ENCODE measurements around the gene EHD1. TPM values are rescaled to one million over a fixed set of nuclear protein-coding genes. Genes with fewer than 3 reads are reported as not detected.

EHD1 gene
- total RNA-seq, result 100 to 1,000 TPM; 187 to 195 TPM

GRCh38 chr11:64878494-64879243, at the start of gene EHD1:
TSS of gene EHD1 (minus strand) at chr11:64878621. CDS start at chr11:64878464, 157 bp downstream.
- DNase-seq, result peak; percentile 98
- Mint-ChIP-seq H3K27ac (peak within 1 kb of the TSS; percentile 96), H3K4me3 (peak within 1 kb of the TSS; percentile 100), H3K9me3 (no peaks in the 10 kb centered on the region), H3K27me3 (no peaks in the 10 kb centered on the region), H3K4me1 (peaks cover 56% of the 10 kb centered on the region), H3K36me3 (peaks cover 31% of the 10 kb centered on the region)
- ATAC-seq (ENCODE audit: low read depth), result peak; percentile 81
- POLR2A ChIA-PET, result interaction anchor here (0.8 to 24.3 kb wide), 8 partner anchors 9 to 132 kb away, joined by 3 to 782 read pairs (median 4); partner anchors contain the start of genes ATG2A, CDC42BPG and SF1

GRCh38 chr11:64926689-64927088, 48.3 kb upstream of the EHD1 start:
- no peaks in the 10 kb centered on the region for H3K27me3 Mint-ChIP-seq
- ATAC-seq (ENCODE audit: low read depth) (no peak), DNase-seq (no peak)
- H3K4me1 Mint-ChIP-seq, result peaks cover 11% of the 10 kb centered on the region
- H3K36me3 Mint-ChIP-seq, result peaks cover 7% of the 10 kb centered on the region
- no peaks in the 10 kb centered on the region for H3K9me3 Mint-ChIP-seq
- POLR2A ChIA-PET, result no interaction called here
- H3K27ac Mint-ChIP-seq, result no peak overlapping the region
- peak overlapping the region; percentile 22 for H3K4me3 Mint-ChIP-seq

- ATAC-seq (ENCODE audit: low read depth), result no peak
- Mint-ChIP-seq H3K36me3 (peaks cover 7% of the 10 kb centered on the region), H3K27ac (no peak overlapping the region), H3K4me3 (peak overlapping the region; percentile 97), H3K27me3 (no peaks in the 10 kb centered on the region), H3K9me3 (no peaks in the 10 kb centered on the region), H3K4me1 (peaks cover 11% of the 10 kb centered on the region)
- no peak for DNase-seq
- POLR2A ChIA-PET, result interaction anchor here (1.0 to 1.5 kb wide), 5 partner anchors 24 to 115 kb away, joined by 3 read pairs; partner anchors contain the start of genes ARL2, MAJIN, MEN1 and SAC3D1
These were observed 47.4 kb upstream of the EHD1 start for GRCh38 chr11:64925536-64926436.

GRCh38 chr11:64924910-64925284, 46.5 kb upstream of the EHD1 start:
- Mint-ChIP-seq H3K36me3 (peaks cover 7% of the 10 kb centered on the region), H3K27ac (peak overlapping the region; percentile 54), H3K4me1 (peaks cover 11% of the 10 kb centered on the region), H3K27me3 (no peaks in the 10 kb centered on the region), H3K9me3 (no peaks in the 10 kb centered on the region), H3K4me3 (peak overlapping the region; percentile 97)
- no peak for DNase-seq
- ATAC-seq (ENCODE audit: low read depth), result no peak
- POLR2A ChIA-PET, result interaction anchor here (0.5 to 1.8 kb wide), 16 partner anchors 10 to 256 kb away, joined by 3 to 10 read pairs (median 3); partner anchors contain the start of genes ARL2, BATF2, FAU and MAJIN

GRCh38 chr11:64923944-64924909, 45.8 kb upstream of the EHD1 start, which contains the start of gene PPP2R5B:
TSS of gene PPP2R5B (plus strand) at chr11:64924689. CDS start at chr11:64925735, 1,046 bp downstream.
- peaks cover 11% of the 10 kb centered on the region for H3K4me1 Mint-ChIP-seq
- no peaks in the 10 kb centered on the region for H3K27me3 Mint-ChIP-seq
- H3K27ac Mint-ChIP-seq, result peak within 1 kb of the TSS; percentile 100
- no peaks in the 10 kb centered on the region for H3K9me3 Mint-ChIP-seq
- H3K36me3 Mint-ChIP-seq, result peaks cover 4% of the 10 kb centered on the region
- DNase-seq, result peak; percentile 90
- H3K4me3 Mint-ChIP-seq, result peak within 1 kb of the TSS; percentile 97
- peak; percentile 93 for ATAC-seq (ENCODE audit: low read depth)
- POLR2A ChIA-PET, result interaction anchor here (0.5 to 1.8 kb wide), 21 partner anchors 9 to 974 kb away, joined by 3 to 10 read pairs (median 3); partner anchors contain the start of genes ARL2, BATF2, FAU and MAJIN

- Mint-ChIP-seq H3K27me3 (no peaks in the 10 kb centered on the region), H3K4me3 (no peak overlapping the region), H3K4me1 (peaks cover 11% of the 10 kb centered on the region), H3K9me3 (no peaks in the 10 kb centered on the region), H3K36me3 (peaks cover 4% of the 10 kb centered on the region), H3K27ac (peak overlapping the region; percentile 34)
- POLR2A ChIA-PET, result interaction anchor here (1.2 to 1.8 kb wide), 4 partner anchors 75 to 199 kb away, joined by 3 to 10 read pairs (median 5); partner anchors contain the start of genes BATF2, FAU and MRPL49
- ATAC-seq (ENCODE audit: low read depth) (no peak), DNase-seq (no peak)
These were observed 44.8 kb upstream of the EHD1 start for GRCh38 chr11:64923151-64923661.

GRCh38 chr11:64921384-64921783, 43.0 kb upstream of the EHD1 start:
- H3K36me3 Mint-ChIP-seq, result no peaks in the 10 kb centered on the region
- POLR2A ChIA-PET, result no interaction called here
- H3K4me1 Mint-ChIP-seq, result peaks cover 19% of the 10 kb centered on the region
- H3K9me3 Mint-ChIP-seq, result no peaks in the 10 kb centered on the region
- no peak overlapping the region for H3K4me3 Mint-ChIP-seq
- no peaks in the 10 kb centered on the region for H3K27me3 Mint-ChIP-seq
- no peak overlapping the region for H3K27ac Mint-ChIP-seq
- ATAC-seq (ENCODE audit: low read depth) (no peak), DNase-seq (no peak)

- ATAC-seq (ENCODE audit: low read depth), result no peak
- POLR2A ChIA-PET, result no interaction called here
- no peaks in the 10 kb centered on the region for H3K9me3 Mint-ChIP-seq
These were observed 41.7 kb upstream of the EHD1 start for GRCh38 chr11:64920124-64920523.

GRCh38 chr11:64919627-64920026, 41.2 kb upstream of the EHD1 start:
- Mint-ChIP-seq H3K4me1 (peaks cover 23% of the 10 kb centered on the region), H3K27ac (no peak overlapping the region), H3K4me3 (no peak overlapping the region), H3K9me3 (no peaks in the 10 kb centered on the region), H3K36me3 (no peaks in the 10 kb centered on the region), H3K27me3 (no peaks in the 10 kb centered on the region)
- no peak for ATAC-seq (ENCODE audit: low read depth)
- DNase-seq, result no peak
- POLR2A ChIA-PET, result no interaction called here

More at GRCh38 chr11:64920124-64920523, 41.7 kb upstream of the EHD1 start:
- H3K4me3 Mint-ChIP-seq, result no peak overlapping the region
- no peak overlapping the region for H3K27ac Mint-ChIP-seq
- DNase-seq, result no peak
- peaks cover 24% of the 10 kb centered on the region for H3K4me1 Mint-ChIP-seq
- no peaks in the 10 kb centered on the region for H3K36me3 Mint-ChIP-seq
- no peaks in the 10 kb centered on the region for H3K27me3 Mint-ChIP-seq

GRCh38 chr11:64918017-64918416, 39.6 kb upstream of the EHD1 start:
- Mint-ChIP-seq H3K4me1 (peaks cover 22% of the 10 kb centered on the region), H3K36me3 (no peaks in the 10 kb centered on the region), H3K4me3 (peak overlapping the region; percentile 93), H3K27me3 (no peaks in the 10 kb centered on the region), H3K9me3 (no peaks in the 10 kb centered on the region), H3K27ac (peak overlapping the region; percentile 95)
- ATAC-seq (ENCODE audit: low read depth), result no peak
- DNase-seq, result no peak
- POLR2A ChIA-PET, result interaction anchor here (1.5 kb wide), 1 partner anchor 200 kb away, joined by 4 read pairs; the partner anchor contains the start of gene ZNHIT2

- H3K9me3 Mint-ChIP-seq, result no peaks in the 10 kb centered on the region
- H3K27me3 Mint-ChIP-seq, result no peaks in the 10 kb centered on the region
- no peak for ATAC-seq (ENCODE audit: low read depth)
- H3K4me3 Mint-ChIP-seq, result peak overlapping the region; percentile 93
- H3K27ac Mint-ChIP-seq, result peak overlapping the region; percentile 95
- POLR2A ChIA-PET, result interaction anchor here (1.5 kb wide), 1 partner anchor 200 kb away, joined by 4 read pairs; the partner anchor contains the start of gene ZNHIT2
- H3K4me1 Mint-ChIP-seq, result peaks cover 21% of the 10 kb centered on the region
- no peaks in the 10 kb centered on the region for H3K36me3 Mint-ChIP-seq
- DNase-seq, result no peak
These were observed 39.2 kb upstream of the EHD1 start for GRCh38 chr11:64917663-64917995.
